DMS 273 (cell line): ENCODE results near the gene NR1H4.
"Not testable (repeated sequence)": the region's sequence is repeated elsewhere in the genome, so short reads cannot be mapped to it uniquely, and the experiment has no call there.

Experiments used
- DNase-seq: peaks from one replicate; lab custom pipeline; 2025; ENCODE audit not compliant: unreplicated experiment; lab: John Stamatoyannopoulos, UW

Gene NR1H4

DNA sequence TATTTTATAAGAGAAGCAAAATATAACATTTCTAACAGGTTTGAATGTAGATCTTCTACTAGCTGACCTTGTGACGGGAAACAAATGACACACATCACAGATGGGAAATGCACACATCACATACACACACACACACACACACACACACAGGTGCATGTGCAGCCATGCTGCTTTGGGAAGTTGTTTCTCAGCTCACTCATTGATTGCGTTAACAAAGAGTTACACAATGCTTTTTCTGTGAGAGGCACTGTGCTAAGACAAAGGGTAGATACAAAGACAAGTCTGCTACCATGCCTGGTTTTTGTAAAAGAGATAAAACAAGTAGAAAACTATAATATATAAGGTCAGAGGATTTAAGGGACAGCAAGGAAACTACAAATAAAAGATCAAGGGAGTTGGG is 1.3 kb upstream of the NR1H4 start:
- DNase-seq = no peak

DNA sequence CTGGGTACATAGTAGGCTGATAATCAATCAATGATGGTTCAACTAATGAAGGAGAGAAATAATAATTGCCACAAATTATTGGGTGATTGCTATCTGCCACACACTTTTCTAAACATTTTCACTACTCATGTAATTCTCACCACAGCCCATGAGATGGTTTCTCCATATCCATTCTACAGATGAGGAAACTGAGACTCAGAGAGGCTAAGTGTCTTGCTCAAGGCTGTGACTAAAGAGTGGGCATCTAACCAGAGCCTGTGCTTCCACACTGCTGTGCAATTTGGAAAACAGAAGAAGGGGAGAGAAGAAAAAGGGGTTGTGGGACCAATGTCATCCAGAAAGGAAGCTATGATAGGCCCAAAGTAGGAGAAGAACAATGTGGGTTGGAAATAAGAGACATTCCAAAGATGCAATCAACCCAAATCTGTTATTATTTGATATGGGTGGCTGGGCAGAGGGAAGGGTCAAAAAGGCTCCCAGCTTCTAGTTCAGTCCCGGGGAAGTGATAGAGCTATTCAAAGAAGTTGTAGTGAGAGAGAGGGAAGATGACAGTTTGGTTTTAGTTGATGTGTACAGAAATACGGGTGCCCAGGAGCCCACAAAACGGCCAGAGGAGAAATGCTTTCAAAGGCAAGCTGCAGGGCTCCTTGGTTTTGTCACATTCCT is 483 bp upstream of the NR1H4 start:
- no peak for DNase-seq

DNA sequence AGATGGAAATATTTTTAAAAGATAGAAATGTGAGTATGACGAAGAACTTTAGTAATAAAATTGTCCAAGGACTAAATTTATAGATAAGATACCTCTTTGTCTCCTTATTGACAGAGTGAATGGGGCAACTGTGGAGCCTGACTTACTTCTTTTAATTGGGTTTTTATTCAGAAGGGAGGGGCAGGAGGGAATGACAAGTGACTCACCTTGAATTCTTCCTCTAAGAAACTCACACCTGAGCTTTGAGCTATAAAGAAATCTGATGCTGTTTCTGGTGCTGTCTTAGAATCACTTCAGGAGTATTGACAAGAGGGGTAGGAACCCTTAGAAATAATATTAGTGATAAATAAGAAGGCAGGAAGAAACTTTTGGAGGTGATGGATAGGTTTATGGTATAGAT is 951 bp downstream of the NR1H4 start:
- DNase-seq = no peak

DNA sequence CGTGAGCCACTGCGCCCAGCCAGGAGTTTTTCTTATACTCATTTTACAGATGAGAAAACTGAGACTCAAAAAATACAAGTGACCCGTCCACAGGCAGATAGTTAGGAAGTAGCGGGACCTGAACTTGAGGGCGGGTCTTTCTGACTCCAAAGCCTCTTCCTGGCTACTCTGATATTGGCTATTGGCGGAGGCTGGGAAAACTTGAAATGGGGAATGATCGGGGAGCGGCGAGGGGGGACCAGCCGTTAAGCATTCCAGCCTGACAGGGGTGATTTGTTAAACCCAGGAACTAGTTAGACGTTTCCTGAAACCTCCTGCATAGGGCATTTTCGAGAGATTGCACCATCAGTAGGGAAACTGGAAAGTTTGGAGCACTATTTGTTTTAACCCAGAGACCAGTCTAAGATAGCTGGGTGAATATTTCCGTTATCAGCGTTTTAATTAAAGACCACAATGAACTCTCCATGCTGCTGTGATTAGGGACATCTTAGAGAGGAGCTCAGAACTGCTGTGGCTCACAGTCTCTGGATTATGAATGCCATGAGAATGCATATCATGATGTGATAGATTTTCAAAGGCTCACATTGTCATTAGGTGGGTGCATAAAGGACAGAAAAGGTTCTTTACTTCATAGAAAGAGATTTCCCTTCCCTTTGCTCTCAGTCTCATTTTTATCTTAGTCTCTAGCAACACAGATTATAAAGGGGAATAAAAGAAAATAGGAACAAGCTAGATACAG is 2.5 kb downstream of the NR1H4 start:
- no peak for DNase-seq

DNA sequence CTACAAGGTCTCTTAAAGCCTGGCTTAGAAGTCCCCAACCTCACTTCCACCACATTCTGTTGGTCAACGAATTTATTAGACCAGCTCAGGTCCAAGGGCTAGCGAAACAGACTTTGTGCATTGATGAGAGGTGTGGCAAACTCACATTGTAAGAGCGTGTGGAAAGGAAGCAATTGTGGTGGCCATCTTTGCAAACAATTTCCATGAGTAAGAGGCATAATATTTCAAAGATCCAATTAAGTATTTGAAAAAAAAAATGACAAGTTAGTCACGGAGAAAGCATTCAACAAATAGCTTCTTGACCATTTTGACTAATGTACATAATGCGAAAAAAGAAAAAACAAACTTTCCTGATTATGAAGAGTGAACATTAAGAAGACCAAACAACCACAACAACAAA is 7.4 kb downstream of the NR1H4 start:
- DNase-seq = no peak

DNA sequence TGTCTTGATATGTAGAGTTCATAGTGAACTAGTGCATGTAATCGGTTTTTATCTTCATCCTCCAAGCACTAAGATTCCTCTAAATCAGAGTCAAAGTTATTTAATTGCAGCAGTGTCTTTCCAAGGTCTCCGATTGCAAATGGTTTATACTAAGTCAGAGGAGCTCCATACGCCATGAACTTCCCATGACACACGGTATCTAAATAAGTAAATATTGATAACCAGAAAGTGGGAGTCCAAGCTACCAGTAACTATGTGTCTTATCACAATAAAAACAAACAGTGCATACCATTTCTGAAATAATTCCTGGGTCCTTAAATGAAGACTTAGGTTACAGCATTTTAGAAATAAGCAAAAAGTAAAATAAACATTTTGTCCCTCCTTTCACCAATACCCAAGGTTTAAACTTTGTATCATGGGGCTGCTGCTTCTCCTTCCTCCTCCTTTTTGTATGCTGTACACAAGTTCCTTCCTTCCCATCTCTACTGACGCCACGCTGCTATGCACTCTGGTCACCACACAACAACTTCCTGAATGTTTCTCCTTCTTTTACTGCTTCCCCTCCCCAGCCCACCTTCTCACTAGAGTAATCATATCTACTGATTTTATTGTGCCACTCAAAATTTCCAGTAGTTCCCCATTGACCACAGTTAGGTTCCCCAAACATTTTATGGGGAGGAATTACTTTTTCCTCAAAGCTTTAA is 10.7 kb downstream of the NR1H4 start:
- no peak for DNase-seq

DNA sequence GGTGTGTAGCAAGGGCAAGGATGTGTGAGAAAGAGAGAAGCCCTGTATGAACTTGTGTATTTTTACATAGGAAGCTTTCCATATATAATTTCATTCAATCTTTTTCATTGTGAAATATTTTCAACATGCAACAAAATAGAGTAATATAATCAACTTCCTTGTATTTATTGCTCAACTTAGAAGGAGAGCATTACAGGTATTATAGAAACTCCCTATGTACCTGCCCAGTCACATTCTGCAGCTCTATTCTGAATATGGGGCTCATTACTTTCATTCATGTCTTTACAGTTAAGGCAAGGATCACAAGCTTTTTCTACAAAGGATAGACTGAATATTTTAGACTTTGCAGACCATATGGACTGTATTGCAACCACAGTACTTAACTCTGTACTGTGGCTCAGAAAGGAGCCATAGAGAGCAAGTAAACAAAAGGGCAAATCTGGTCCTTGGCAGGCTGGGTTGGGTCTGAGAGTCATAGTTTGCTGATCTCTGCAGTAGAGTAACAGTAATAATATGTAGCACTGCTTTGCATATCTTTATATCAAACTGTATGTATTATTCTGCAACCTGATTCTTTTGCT is 11.3 kb downstream of the NR1H4 start:
- no peak for DNase-seq

DNA sequence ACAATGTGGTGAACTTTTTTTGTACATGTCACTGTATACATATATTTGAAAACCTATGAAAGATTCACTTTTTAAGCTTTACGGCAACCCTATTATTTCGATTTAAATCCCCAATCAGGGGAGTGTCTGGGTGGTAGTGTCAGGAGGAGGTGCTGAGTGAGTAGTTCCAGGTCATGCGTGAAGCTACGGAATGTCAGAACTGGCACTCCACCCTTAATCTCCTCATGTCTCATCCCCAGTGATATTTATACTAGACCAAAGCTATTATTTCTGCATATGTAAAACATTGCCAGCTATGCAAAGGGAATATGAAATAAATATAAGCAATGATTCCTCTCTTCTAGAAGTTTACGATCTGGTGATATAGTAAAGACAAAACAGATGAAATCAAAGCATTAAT is 12.3 kb downstream of the NR1H4 start:
- no peak for DNase-seq

DNA sequence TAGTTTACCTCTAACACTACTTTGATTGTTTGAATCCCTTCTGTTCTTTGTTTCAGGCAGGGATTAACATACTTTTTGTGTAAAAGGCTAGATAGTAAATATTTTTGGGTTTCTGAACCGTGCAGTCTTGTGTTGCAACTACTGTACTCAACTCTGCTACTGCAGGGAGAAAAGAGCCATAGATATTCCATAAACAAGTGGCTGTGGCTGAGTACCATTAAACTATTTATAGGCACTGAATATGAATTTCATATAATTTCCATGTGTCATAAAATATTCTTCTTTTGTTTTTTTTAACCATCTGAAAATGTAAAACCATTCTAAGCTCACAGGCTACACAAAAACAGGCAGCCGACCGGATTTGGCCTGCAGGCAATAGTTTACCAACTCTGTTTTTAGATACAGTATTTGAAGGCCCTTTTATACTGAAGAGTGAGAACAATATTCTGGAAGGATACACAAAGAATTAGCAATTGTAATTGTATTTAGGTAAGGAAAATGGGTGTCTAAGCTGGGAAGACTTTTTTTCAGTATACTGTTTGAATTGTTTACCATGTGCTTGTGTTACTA is 15.7 kb downstream of the NR1H4 start:
- no peak for DNase-seq

DNA sequence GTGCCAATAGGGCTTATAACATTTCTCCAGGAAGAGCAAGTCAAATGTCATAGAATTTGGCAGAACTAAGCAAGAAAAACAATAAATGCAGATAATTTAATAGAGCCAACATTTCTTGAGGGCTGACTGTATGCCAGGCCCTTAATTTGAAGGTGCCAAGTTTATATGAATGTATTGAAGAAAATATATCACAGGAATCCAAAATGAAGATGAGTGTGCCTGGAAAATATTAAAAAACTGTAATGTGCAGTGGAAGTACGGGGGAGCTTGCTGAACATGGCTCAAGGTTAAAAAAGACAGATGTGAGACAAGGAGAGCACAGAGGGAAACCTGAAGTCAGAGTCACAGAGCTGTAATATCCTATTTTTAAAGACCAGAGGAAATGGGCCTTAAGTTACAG is 16.4 kb downstream of the NR1H4 start:
- no peak for DNase-seq

DNA sequence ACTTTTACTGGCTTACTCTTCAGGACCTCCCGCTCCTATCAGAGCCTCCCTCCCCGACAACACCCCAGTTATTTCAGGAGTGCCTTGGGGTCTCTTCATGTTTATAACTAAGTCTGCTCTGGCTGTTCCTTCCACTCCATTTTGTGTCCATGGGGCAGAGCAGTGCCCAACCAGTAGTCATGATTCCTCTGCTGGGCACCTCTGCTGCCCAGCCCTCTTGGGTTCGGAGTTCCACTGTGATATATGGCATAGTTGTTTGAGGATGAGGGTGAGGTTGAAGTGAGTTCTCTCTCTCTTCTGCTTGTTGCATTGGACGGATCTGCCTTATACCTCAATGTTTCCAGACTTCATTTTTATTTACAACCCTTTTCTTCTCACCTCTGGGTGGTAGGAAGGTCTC is 17.4 kb downstream of the NR1H4 start:
- DNase-seq = no peak

DNA sequence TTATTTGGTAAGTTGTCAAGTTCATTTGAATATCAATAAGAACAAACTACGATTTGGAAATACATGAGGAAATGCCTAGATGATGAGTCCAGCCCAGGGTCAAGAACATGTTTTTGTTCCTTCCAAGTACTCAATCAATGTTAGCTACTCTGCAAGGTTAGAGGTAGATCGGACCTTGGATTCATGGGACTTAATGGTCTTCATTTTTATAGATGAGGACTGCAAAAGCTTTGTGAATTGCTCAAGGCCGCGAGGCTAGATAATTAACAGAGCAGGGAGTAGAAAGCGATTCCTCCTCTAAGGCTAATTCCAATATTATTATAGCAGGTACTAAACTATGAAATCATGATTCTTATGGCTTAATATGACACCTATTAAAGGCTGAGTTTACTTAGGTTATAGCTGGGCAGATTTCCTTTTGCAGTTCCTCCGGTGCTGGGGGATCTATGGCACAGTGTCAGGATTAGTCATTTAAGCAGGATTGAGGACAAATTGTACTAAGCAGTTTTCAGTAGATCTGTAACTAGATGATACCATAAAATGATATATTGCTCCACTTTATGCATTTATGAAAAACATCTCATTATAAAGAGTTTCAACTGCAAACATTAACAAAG is 19.8 kb downstream of the NR1H4 start:
- DNase-seq = no peak

DNA sequence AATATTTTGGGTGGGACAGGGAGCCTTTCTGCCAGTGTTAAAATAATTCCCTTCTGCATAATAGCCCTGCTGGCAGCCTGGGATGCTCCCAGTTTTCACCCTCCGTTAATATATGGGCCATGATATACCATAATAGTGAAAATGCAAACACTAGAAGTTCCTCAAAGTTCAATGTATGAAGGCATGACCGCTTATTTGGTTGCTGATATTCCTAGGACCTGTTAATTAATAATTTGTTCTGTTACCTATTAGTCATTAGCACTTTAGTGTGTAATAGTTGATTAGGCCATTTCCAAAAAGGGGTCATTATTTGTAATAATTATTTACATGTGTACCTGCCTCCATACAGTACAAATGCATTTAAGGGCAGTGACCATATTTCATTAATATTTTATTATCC is 20.4 kb downstream of the NR1H4 start:
- no peak for DNase-seq

DNA sequence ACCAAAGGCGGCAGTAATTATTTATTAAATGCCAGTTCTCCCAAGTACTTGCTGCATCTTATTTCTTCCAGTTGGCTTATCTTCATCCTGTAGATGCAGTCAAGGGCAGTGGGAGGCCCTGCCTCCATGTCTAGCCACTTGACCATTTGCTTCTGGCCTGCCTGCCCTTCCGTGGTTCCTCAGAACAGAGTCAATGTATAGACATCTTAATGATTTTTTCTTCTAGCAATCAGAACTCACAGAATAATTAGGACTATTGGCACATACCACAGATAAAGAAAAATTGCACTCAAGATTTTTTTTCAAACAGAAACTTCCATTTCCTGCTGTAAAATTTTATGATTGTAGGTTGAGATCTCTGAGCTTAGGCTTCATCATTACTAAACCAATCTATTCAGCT is 20.9 kb downstream of the NR1H4 start:
- DNase-seq = no peak

DNA sequence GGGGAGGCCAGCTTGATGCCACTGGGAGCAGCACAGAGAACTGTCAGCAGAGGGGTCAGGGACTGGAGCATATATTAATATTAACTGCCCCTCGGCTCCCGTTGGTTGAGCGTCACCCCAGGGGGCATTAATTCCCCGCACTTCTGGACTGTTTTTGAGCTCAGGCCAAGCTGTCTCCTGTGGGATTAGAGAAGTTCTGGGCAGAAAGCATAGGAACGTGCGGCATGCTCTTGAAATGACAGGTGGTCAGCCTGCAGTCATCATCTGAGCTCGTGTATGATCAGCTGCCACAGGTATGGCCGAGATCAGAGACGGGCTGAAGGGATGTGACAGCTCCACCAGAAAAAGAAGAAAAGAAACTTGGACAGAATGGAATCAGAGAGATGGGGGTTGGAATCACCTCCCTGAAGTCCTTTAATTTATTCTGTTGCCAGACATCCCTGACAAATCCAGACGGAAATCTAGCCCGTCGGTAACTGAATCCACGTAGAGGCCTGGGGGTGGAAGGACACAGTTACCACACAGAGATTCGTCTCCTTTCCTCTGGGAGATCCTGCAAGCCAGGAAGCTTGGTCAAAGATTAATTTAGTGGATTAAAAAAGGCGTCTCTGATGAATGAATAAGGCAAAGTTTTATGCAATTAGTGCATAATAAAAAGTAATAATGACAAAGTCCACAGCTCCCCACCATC is 23.6 kb downstream of the NR1H4 start:
- peak; percentile 1 for DNase-seq

DNA sequence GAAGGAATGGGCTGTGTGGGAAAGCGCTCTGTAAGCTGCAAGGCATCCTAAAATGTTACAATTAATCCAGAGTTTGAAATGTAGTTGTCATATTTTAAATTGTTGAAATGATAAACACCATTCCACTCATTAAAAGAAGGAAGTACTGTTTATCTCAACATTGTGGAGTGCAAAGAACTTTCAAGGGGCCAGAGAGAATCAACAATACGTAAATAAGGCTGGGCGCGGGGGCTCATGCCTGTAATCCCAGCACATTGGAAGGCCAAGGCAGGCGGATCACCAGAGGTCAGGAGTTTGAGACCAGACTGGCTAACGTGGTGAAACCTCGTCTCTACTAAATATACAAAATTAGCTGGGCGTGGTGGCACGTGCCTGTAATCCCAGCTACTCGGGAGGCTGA is 24.5 kb downstream of the NR1H4 start:
- no peak for DNase-seq

DNA sequence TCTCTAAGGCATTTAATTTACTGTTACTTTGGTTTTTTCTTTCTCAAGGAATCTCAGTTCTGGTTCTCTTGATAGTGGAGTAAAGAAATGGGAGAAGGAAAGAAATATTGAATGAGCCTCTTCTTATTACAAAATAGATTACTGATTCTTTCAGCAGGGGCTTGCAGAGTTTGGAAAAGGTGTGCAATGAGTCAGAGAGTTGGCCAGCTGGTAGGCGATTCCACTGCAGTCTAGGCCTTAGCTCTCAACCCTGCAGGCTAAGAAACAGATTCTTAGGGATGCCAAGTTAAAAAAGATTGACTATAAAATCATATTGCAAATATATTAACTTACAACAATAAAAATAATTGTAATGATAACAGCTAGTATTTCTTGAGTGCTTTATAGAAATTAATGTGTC is 25.8 kb downstream of the NR1H4 start:
- DNase-seq = no peak

DNA sequence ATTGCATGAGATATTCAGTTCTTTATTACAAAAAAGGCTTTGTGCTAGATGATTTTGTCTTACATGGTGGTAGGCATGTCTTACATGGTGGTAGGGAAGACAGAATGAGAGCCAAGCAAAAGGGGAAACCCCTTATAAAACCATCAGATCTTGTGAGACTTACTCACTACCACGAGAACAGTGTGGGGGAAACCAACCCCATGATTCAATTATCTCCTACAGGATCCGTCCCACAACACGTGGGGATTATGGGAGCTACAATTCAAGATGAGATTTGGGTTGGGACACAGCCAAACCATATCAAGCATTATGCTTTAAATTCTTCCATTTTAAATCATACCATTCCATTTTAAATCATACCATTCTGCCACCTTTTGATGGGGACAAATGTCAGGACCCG is 29.1 kb downstream of the NR1H4 start:
- not testable (repeated sequence) for DNase-seq

DNA sequence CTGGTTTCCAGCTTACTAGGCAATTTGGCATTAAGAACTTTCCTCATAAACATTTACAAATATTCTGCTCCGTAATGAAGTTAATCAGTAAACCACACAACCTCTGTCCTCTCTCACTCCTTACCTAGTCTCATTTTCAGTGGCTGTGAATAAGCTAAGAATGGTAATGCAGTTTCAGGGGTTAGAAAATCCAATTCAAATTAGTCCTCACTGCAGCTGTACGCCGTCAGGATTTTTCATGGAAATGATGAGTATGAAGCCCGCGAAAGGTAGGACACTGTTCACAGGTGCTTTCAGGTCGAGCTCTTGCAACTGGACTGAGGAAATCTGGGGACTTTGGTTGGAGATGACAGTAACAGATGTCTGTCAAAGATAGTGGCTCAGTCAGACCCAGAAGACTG is 29.6 kb downstream of the NR1H4 start:
- DNase-seq = no peak

DNA sequence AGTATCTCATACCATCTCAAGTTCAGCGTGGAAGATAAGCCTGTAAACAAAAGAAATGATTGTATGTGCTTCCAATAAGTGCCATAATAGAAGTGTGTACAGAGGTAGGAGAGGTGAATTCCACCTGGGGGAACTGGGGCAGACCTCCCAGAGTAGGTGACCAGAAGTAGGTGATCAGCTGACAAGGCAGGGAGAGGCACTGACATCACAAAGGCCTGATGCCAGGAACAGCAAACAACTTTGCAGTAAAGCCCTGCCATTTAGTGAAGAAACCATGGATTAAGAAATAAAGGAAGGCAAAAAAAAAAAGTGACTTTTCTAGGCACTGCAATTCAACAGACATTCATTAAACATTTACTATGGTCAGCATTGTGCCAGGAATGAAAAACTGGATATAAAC is 31.1 kb downstream of the NR1H4 start:
- DNase-seq = no peak

DNA sequence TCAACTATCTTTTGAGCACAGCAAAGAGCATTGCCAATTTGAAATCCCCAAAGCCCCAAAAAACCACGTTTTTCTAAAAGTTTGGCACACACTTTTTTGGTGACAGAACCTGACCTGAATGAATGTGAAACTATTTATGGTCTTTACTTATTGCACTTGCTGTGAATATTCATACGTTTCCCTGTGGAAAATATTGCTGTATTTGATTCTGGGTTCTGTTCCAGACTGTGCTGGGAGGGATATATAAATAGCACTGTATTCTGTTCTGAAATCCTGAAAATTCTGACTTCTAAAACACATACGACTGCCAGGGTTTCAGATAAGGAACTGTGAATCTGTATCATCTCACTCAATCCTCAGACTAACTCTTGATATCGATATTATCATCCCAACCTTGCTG is 35.1 kb downstream of the NR1H4 start:
- DNase-seq = no peak
